ENCODE measurements around the gene CCDC12. TPM values are rescaled to one million over a fixed set of nuclear protein-coding genes. Genes with fewer than 3 reads are reported as not detected.
A peak's percentile ranks its signal among the peaks of the same experiment; 100 is the strongest.

The CCDC12 gene
- total and polyA plus RNA-seq, 2 of the 13 experiments (the other 11 are each of a cell fraction or from before 2014, with no cell fraction given) = 30.1 to 49.5 TPM

DNA sequence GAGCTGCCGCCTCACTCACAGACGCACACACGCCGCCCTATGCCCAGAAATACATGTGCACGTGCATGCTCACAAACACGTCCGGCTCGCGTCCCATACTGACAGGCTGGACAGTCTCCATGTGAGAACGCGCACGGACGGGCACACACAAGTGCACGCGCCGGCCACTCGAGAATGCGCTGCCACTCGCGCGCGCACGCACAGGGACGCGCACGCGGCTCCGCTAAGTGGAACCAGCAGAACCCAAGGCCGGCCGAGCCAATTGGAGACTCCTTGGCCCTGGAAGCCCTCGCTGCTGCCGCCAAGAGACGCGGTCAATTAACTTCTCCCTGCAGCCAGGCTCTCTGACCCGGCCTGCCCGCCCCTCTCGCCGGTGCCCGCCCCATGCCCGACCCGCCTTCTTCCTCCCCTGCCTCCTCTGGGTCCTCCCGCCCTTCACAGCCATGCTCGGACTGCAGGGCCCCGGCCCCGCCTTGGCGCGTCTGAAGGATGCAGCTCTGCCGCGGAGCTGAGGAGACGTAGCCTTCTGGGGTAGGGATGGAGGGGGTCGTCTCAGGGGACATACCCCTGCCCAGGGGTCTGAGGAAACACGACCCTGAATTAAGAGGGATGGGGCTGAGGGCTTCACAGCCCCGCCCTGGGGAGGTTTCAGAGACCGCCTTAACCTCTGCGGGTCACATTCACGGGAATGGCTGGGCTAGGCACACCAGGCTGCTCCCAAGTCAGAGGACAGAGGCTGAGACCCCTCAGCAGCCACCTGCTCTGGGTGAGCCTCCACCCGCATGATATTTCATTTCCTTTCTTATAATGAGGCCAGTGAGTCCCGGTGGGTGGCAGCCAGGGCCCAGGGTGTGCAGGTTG, 84.0 kb downstream of the CCDC12 start (continued):
- TF ChIP-seq, protein P1, sequence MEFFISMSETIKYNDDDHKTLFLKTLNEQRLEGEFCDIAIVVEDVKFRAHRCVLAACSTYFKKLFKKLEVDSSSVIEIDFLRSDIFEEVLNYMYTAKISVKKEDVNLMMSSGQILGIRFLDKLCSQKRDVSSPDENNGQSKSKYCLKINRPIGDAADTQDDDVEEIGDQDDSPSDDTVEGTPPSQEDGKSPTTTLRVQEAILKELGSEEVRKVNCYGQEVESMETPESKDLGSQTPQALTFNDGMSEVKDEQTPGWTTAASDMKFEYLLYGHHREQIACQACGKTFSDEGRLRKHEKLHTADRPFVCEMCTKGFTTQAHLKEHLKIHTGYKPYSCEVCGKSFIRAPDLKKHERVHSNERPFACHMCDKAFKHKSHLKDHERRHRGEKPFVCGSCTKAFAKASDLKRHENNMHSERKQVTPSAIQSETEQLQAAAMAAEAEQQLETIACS (CRISPR knock-in tag; IDR thresholded peaks at IDR 0.05) = peak; percentile 83

DNA sequence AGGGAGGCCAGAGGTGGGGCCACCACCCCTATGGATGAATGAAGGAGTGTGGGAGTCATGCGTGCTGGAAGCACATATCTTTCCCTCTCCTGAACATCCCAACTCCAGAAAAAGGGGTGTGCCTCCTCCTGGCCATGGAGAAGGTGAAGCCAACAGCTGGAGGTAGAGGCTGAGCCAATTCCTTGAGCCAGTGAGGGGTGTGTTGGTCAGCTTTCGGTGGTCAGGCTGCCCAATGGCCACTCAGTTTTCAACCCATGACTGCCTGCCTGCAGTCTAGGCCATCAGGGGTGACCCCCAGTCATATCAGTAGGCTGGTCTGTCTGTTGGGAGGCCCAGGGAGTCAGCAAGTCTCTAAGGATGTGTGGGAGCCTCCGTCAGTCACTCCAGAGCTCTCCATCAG, 85.4 kb downstream of the CCDC12 start:
- Histone ChIP-seq H4K20me1 (ENCODE audit: insufficient read depth, low read length) (no peaks in the 10 kb centered on the region), H3K36me3 (replicated peaks in 1 of 2; ENCODE audit: control insufficient read depth in 1 of 2, insufficient read depth in 2 of 2, low read length in 2 of 2) (no peaks in the 10 kb centered on the region), H3K9ac (ENCODE audit: insufficient read depth, low read depth, low read length) (no peak overlapping the region), H3K27ac (ENCODE audit: extremely low read length, insufficient read depth, low read length) (no peak overlapping the region), H3K79me2 (ENCODE audit: insufficient read depth, low read length) (no peaks in the 10 kb centered on the region), H3K4me2 (ENCODE audit: low read depth, low read length) (no peak overlapping the region), H3K27me3 (ENCODE audit: control insufficient read depth in 1 of 2, insufficient read depth in 2 of 2, low read length in 2 of 2) (peaks cover 7 to 59% of the 10 kb centered on the region in 2 experiments; a peak in 4 of 5 replicates), H2AFZ (ENCODE audit: low read length) (no peak overlapping the region), H3K4me1 (ENCODE audit: insufficient read depth, low read length) (peaks cover 13% of the 10 kb centered on the region), H3K4me3 (replicated peaks in 1 of 3; ENCODE audit: insufficient read depth in 1 of 3, low read depth in 2 of 3, low read length in 3 of 3) (no peak overlapping the region), H3K9me3 (ENCODE audit: low read length) (no peaks in the 10 kb centered on the region)
- in situ Hi-C loops (cut with HindIII; ENCODE audit: extremely low pct_ligation_motif_present, low pct_unique_long_range_greater_than_20kb) = no loop called here
- no TSS peak for BruUV-seq (replicated peaks)
- intact Hi-C loops (cut with micrococcal nuclease; ENCODE audit: unreplicated experiment) = no loop called here
- 61% methylated on average over 2 of the region's 3 CpGs for WGBS (ENCODE audit: low lambda C conversion rate)
- FAIRE-seq (no peak), DNase-seq (ENCODE audit: low spot score) (no peak), ATAC-seq (no peak)
- CTCF ChIA-PET (ENCODE audit: low intra/inter-chr PET ratio, low total read pairs) = no interaction called here
- POLR2A ChIA-PET = no interaction called here
- TF ChIP-seq ZNF709 (CRISPR knock-in tag; IDR thresholded peaks at IDR 0.05) = no peak
- no peak for TF ChIP-seq NFYC (CRISPR knock-in tag; IDR thresholded peaks at IDR 0.05)
- TF ChIP-seq MIER3 (CRISPR knock-in tag; IDR thresholded peaks at IDR 0.05; ENCODE audit: borderline replicate concordance) = no peak
- no peak for TF ChIP-seq ZNF224 (CRISPR knock-in tag; IDR thresholded peaks at IDR 0.05)
- TF ChIP-seq KDM5B (CRISPR knock-in tag; IDR thresholded peaks at IDR 0.05; ENCODE audit: borderline replicate concordance) = no peak
- TF ChIP-seq SMAD9 (CRISPR knock-in tag; IDR thresholded peaks at IDR 0.05) = no peak
- TF ChIP-seq, protein P2, sequence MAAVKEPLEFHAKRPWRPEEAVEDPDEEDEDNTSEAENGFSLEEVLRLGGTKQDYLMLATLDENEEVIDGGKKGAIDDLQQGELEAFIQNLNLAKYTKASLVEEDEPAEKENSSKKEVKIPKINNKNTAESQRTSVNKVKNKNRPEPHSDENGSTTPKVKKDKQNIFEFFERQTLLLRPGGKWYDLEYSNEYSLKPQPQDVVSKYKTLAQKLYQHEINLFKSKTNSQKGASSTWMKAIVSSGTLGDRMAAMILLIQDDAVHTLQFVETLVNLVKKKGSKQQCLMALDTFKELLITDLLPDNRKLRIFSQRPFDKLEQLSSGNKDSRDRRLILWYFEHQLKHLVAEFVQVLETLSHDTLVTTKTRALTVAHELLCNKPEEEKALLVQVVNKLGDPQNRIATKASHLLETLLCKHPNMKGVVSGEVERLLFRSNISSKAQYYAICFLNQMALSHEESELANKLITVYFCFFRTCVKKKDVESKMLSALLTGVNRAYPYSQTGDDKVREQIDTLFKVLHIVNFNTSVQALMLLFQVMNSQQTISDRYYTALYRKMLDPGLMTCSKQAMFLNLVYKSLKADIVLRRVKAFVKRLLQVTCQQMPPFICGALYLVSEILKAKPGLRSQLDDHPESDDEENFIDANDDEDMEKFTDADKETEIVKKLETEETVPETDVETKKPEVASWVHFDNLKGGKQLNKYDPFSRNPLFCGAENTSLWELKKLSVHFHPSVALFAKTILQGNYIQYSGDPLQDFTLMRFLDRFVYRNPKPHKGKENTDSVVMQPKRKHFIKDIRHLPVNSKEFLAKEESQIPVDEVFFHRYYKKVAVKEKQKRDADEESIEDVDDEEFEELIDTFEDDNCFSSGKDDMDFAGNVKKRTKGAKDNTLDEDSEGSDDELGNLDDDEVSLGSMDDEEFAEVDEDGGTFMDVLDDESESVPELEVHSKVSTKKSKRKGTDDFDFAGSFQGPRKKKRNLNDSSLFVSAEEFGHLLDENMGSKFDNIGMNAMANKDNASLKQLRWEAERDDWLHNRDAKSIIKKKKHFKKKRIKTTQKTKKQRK (IDR thresholded peaks at IDR 0.05; ENCODE audit: low read length) = no peak
- TF ChIP-seq, protein P3, sequence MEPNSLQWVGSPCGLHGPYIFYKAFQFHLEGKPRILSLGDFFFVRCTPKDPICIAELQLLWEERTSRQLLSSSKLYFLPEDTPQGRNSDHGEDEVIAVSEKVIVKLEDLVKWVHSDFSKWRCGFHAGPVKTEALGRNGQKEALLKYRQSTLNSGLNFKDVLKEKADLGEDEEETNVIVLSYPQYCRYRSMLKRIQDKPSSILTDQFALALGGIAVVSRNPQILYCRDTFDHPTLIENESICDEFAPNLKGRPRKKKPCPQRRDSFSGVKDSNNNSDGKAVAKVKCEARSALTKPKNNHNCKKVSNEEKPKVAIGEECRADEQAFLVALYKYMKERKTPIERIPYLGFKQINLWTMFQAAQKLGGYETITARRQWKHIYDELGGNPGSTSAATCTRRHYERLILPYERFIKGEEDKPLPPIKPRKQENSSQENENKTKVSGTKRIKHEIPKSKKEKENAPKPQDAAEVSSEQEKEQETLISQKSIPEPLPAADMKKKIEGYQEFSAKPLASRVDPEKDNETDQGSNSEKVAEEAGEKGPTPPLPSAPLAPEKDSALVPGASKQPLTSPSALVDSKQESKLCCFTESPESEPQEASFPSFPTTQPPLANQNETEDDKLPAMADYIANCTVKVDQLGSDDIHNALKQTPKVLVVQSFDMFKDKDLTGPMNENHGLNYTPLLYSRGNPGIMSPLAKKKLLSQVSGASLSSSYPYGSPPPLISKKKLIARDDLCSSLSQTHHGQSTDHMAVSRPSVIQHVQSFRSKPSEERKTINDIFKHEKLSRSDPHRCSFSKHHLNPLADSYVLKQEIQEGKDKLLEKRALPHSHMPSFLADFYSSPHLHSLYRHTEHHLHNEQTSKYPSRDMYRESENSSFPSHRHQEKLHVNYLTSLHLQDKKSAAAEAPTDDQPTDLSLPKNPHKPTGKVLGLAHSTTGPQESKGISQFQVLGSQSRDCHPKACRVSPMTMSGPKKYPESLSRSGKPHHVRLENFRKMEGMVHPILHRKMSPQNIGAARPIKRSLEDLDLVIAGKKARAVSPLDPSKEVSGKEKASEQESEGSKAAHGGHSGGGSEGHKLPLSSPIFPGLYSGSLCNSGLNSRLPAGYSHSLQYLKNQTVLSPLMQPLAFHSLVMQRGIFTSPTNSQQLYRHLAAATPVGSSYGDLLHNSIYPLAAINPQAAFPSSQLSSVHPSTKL (CRISPR knock-in tag; IDR thresholded peaks at IDR 0.05) = no peak
- TF ChIP-seq FOSL1 (CRISPR knock-in tag; IDR thresholded peaks at IDR 0.05; ENCODE audit: borderline replicate concordance) = no peak
- TF ChIP-seq EHMT2 (IDR thresholded peaks at IDR 0.05; ENCODE audit: borderline replicate concordance, low read depth, low read length) = no peak
